HG03378 (cell line): ENCODE data around the gene ALG3.
"Not testable (repeated sequence)": the region's sequence is repeated elsewhere in the genome, so short reads cannot be mapped to it uniquely, and the experiment has no call there.

Experiments used
- ATAC-seq: cut with Tn5 transposase; IDR thresholded peaks from one replicate; pipeline ENCODE4 v1.9.1; 2021; ENCODE audit warnings: mild to moderate bottlenecking, moderate library complexity; ENCODE audit not compliant: unreplicated experiment

ALG3 gene

DNA sequence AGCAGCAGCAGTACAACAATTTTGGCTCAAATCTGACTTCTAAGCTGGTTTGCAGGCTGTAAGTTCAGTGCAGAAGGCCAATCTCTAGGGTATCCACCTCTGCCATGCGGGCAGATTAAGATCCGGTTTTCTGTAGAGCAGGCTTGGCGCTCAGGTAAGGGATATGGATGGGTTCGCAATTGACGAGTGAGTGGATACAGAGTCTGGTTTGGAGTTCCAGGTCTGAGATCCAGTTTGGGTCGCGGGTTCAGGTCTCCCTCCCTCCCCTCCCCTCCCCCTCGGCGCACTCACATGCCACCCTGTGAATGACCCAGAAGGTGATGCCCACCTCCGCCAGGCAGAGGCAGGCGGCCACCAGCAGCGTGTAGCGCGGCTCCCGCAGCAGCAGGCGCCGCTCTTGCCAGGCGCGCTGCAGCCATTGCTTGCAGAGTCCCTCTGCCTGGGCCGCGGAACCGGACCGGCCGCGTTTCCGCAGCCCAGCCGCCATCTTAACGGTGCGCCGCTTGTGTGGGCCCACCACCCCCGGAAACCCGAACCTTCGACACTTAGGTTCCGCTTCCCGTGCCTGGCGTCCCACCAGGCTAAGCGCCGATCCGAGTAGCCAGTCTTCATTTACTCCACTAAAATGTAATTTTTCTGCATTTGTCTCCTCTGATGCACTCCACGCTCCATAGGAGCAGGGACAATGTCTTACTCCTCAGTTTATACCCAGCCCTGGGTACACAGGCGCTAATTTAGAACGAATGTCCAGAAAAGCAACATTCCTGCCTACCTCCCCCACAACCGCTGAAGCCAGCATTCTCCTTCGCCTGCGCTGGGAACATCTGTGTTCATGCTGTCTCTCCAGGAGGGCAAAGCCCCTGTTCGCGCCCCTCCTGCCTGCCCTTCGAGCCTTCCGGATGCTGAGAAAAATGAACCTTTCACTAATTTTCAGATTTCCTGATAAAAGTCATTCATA, at the start of gene ALG3:
ALG3 (minus strand) TSS at position 509 of the 958 bp plus-strand sequence; CDS start at position 487, 22 bp downstream.
- peak; percentile 33 for ATAC-seq

- no peak for ATAC-seq
These were observed 47.9 kb upstream of the ALG3 start for GRCh38 chr3:184296616-184297015.

DNA sequence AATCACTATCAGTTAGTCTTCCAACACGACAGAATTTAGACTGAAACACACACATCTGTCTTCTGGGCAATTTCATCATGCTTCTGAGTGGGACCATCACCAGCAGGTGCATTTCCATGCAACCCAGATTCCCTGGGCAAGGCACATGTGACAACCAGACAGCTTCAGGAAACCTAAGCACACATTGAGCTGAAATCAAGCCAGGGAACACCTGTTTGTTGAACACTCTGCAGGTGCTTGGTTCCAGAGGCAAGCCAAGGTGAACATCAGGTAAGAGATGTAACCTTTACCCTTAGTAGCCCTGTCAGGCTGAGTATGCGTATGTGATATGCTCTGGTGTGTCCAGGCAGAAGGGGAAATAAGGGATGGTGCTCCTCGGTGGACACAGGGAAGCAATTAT, 47.0 kb upstream of the ALG3 start:
- ATAC-seq = no peak

GRCh38 chr3:184291738-184292445, 43.1 kb upstream of the ALG3 start:
- ATAC-seq = no peak

DNA sequence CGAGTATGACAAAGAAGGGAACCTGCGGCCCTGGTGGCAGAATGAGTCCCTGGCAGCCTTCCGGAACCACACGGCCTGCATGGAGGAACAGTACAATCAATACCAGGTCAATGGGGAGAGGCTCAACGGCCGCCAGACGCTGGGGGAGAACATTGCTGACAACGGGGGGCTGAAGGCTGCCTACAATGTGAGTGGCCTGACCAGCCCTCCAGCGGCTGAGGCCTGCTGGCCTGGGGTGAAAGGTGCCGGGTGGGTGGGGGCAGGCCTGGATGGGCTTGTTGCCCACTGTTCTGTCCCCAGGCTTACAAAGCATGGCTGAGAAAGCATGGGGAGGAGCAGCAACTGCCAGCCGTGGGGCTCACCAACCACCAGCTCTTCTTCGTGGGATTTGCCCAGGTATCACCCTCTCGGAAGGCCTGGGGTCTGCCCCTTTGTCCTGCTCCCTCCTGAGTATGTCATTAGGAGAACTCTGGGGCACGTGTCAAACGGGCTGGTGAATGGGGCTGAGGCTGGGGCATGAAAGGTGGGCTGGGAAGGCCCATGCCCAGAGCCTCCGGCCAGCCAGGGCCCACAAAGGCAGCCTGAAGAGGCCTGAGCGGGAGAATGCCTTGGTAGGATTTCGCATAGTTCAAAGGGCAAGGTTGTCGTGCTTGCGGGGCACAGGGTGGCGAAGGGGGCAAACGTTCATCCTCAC, 42.4 kb upstream of the ALG3 start:
- ATAC-seq = no peak

- no peak for ATAC-seq
These were observed 41.6 kb upstream of the ALG3 start for GRCh38 chr3:184290331-184290730.

DNA sequence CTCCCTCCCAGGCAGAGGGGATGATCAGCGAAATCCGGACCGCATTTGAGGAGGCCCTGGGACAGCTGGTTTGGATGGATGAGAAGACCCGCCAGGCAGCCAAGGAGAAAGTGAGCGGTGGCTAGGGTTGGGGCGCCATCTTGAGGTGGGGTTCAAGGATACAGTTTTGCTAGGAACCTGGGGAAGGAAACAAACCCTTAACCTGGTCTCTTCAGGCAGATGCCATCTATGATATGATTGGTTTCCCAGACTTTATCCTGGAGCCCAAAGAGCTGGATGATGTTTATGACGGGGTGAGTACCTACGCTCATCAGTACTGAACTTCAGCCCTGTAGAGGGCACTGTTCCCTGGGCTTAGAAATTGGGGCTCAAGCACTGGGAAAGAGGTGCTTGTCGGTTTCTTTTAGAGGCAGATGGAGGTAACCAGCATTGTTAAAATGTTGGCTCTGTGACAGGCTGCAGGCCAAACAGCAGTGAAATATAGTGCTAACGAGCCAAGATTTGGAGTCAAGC, 40.7 kb upstream of the ALG3 start:
- no peak for ATAC-seq

DNA sequence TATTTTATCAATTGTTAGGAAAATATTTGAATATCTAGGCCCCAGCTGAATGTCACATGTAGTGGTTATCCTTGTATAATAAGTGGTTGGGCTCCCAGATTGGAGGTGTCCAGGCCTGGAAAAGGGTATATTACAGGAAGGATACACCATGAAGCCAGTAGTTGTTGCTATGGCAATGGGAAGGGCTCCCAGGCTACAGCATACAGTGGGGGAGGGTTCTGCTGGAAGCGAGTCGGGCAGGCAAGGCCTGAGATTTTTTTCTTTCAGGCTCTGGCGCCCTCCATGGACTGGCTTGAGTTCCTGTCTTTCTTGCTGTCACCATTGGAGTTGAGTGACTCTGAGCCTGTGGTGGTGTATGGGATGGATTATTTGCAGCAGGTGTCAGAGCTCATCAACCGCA, 35.9 kb upstream of the ALG3 start:
- ATAC-seq = no peak

DNA sequence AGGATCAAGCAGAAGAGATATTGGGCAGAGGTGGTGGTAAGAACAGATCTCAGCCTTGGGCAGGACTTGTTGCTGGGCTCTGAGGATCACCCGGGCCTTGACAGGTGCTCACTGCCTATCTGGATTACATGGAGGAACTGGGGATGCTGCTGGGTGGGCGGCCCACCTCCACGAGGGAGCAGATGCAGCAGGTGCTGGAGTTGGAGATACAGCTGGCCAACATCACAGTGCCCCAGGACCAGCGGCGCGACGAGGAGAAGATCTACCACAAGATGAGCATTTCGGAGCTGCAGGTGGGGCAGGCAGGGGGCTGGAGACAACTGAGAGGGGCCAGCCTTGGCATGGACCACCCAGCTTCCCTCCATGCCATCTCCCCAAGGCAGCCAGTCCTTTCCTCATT, 34.9 kb upstream of the ALG3 start:
- no peak for ATAC-seq

DNA sequence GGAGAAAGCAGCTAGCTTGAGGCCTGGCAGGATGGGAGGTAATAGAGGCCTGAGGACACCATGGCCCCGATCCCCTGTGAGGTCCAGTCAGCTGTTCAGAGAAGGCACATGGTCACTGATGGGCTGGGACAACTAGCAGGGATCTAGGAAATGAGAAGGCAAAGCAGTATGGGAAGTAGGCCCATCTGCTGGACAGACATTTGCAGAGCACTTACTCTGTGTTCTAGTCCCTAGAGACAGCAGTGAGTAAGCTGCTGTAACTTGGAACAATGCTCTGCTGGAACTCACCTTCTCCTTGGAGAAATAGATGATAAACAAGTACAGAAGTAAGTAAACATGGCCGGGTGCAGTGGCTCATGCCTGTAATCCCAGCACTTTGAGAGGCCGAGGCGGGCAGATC, 34.2 kb upstream of the ALG3 start:
- no peak for ATAC-seq

GRCh38 chr3:184277366-184277765, 28.6 kb upstream of the ALG3 start:
- ATAC-seq = no peak

GRCh38 chr3:184275961-184276910, 27.5 kb upstream of the ALG3 start, which contains the start of gene ECE2:
TSS of gene ECE2 (plus strand) at chr3:184276022. CDS start at chr3:184276154, 132 bp downstream.
- ATAC-seq = no peak

- no peak for ATAC-seq
These were observed 26.6 kb upstream of the ALG3 start for GRCh38 chr3:184275381-184275701.

DNA sequence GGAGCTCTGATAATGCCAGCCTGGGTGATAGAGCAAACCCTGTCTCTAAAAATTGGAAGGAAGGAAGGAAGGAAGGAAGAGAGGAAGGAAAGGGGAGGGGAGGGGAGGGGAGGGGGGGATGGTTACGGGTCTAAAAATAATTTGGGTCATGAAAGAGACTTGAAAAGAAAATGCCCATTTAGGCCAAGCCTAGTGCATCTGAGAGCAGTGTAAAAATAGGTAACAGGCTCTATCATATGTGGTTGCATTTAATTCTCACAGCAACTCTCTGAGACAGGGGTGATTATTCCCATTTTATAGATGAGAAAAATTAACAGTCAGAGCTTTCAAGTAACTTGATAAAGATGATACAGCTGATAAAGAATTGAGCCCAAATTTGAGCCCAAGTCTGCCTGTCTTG, 23.5 kb upstream of the ALG3 start:
- ATAC-seq = no peak

GRCh38 chr3:184267249-184267648, 18.5 kb upstream of the ALG3 start:
- ATAC-seq = not testable (repeated sequence)

- no peak for ATAC-seq
These were observed 14.0 kb upstream of the ALG3 start for GRCh38 chr3:184262764-184263179.

DNA sequence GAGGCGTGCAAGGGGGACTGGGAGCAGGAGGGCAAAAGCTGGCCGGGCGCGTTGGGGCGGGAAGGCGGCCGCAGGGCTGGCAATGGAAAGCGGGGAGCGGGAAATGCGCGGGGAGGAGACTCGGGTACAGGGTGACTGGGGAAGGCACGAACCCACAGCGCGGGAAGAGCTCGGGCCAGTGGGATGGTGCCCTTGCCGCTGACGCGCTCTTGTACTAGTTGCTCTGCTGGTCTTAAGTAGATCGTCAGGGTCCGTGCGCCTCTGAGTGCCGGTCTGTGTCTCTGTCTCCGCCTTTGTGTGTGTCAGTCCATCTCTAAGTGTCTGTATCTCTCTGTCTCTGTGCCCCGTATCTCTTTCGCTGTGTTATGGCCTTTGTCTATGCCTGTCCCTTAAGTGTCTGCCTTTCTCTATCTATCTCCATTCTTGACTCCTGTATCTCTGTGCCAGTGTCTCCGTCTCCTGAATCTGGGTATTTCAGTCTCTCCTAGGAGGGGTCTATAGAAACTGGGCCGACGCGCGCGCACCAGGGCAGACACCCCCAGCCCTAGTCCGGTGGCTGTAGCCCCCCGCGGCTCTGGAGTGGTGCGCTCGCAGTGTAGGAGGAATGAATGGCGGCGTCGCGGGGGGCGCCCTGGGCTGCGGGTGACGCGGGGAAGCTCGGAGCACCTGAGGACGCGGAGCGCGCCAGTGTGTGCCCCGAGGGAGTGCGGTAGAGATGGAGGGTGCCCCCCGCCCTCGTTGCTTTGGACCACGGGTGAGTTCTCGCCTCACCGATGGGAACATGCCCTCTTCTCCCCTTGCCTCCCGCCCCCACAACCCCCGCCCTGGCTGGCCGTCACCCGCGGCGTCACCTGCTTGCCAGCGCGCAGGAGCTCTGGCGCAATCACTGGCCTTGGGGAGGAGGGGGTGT, 13.3 kb upstream of the ALG3 start:
- no peak for ATAC-seq

DNA sequence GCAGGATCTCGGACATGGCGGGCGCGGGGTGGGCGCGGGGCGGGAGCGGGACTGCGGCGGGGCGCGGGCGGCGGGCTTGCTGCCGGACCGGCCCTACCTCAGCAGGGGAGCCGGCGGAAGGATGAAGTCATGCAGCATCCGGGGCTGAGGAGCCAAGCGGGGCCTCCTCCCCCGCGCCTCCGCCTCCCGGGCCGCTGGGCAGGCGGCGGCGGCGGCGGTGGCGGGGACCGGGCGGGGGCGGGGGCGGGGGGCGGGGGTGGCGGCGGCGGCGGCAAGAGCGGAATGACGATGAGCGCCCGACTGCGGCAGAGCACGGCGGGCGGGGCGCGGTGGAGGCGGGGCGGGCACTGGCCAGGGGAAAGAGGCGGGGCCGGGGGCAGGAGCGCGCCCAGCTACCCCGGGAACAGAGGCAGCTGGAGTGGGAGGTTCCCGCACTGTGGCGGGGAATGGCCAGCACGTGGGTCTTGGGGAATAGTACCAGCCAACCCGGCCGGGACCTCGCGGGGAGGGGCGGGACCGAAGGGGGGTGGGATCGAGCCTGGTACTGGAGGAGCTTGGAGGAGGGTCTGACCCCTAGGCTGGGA, 12.6 kb upstream of the ALG3 start, which contains the start of gene CAMK2N2:
CAMK2N2 (minus strand) TSS at position 284 of the 584 bp plus-strand sequence; CDS start at position 16, 268 bp downstream.
- ATAC-seq = no peak
